GM12892 (cell line): Measurements from ENCODE around the gene SFRP2. TPM values are rescaled to one million over a fixed set of nuclear protein-coding genes. Genes with fewer than 3 reads are reported as not detected.

Experiments used
- DNase-seq: peaks from one replicate; pipeline ENCODE4 v3.0.0; 2011; ENCODE audit not compliant: insufficient read length
- FAIRE-seq: peaks from 2 replicates; lab custom pipeline; 2011; peaks lifted over from hg19 to GRCh38; lab: Jason Lieb, UNC
- POLR2A ChIP-seq: IDR thresholded peaks from 2 replicates; pipeline ENCODE4 v1.6.1; 2011; ENCODE audit warnings: low read depth, low read length, control low read depth
- POLR2AphosphoS5 ChIP-seq: IDR thresholded peaks from 2 replicates; pipeline ENCODE4 v1.6.1; 2011; ENCODE audit warnings: low read depth, low read length, control low read depth
- TAF1 ChIP-seq: IDR thresholded peaks from 2 replicates; pipeline ENCODE4 v1.6.1; 2011; ENCODE audit warnings: low read depth, mild to moderate bottlenecking, control low read depth, low read length, borderline replicate concordance
- polyA plus RNA-seq: library from polyadenylated mRNA; unstranded; fragments of >200 nt; gene quantifications from one replicate; pipeline ENCODE4 v1.2.1, GENCODE V29; 2012; ENCODE audit warnings: missing spikeins, inconsistent platforms; ENCODE audit not compliant: missing spikeins

Gene SFRP2, protein sequence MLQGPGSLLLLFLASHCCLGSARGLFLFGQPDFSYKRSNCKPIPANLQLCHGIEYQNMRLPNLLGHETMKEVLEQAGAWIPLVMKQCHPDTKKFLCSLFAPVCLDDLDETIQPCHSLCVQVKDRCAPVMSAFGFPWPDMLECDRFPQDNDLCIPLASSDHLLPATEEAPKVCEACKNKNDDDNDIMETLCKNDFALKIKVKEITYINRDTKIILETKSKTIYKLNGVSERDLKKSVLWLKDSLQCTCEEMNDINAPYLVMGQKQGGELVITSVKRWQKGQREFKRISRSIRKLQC
- polyA plus RNA-seq = not detected

- TF ChIP-seq TAF1 (no peak), POLR2AphosphoS5 (no peak), POLR2A (no peak)
- no peak for FAIRE-seq
- DNase-seq = no peak
These were observed at the start of gene SFRP2 for GRCh38 chr4:153788413-153789276. TSS of gene SFRP2 (minus strand) at chr4:153789083. CDS start at chr4:153788835, 248 bp downstream.

DNA sequence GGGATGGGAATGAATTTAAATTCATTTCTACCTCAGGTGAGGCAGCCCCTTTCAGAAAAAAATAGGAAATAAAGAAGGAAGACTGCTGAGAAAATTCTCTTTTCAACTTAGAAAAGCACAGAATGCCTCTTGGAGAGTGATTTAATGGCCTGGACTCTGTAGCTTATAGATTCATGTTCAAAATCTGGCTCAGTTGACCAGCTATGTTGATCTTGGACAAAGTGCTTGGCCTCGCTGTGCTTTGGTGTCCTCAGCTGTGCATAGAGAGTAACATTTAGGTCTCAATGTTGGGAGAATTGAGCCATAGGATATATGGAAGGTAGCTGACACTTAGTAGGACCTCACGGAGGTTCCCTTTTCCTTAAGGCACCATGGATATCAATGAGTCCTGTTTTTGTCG, 49.7 kb upstream of the SFRP2 start:
- FAIRE-seq (no peak), DNase-seq (no peak)
- no peak for TF ChIP-seq TAF1
- TF ChIP-seq POLR2AphosphoS5 = no peak
- TF ChIP-seq POLR2A = no peak

DNA sequence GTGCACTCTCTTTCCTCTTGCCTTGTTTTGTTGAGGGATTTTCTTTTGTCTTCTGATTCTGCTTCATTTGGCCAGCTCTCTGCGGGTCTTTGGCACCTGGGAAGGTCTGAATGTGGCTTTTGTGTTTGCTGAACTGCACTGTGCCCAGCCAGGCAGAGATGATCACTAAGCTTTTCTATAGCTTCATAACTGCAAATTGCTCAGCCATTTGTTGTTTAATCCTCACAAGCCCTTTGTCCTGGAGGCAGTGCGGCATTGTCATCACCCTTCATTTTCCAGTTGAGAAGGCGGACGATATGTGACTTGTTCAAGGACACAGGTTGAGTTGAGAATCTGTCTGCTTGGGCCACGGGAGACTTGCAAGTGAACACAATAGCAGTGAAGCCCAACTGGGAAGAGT, 46.0 kb upstream of the SFRP2 start:
- DNase-seq (no peak), FAIRE-seq (no peak)
- TF ChIP-seq POLR2AphosphoS5 (no peak), POLR2A (no peak), TAF1 (no peak)

- no peak for TF ChIP-seq TAF1
- no peak for TF ChIP-seq POLR2A
- no peak for TF ChIP-seq POLR2AphosphoS5
- FAIRE-seq = peak; percentile 48
- DNase-seq = no peak
These were observed 43.9 kb upstream of the SFRP2 start for GRCh38 chr4:153832720-153833287.

DNA sequence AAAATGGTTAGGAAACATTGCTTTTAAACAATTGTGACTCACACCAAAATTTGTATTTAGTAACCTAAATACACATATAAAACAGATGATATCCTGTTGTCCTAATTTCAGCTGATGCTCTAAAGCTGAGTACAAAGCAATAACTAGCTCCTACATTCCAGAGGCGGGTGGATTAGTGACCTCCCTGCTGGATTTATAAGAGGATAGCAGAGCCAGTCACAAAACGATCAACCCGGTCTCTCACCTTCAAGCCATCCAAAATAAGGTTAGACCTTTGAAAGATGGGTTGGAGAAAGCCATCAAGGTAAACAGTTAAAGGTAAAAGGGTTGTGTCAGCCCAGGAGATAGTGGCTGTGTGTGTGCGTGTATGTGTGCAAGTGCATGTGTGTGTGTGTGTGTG, 43.2 kb upstream of the SFRP2 start:
- no peak for DNase-seq
- no peak for TF ChIP-seq POLR2AphosphoS5
- TF ChIP-seq TAF1 = no peak
- TF ChIP-seq POLR2A = no peak
- FAIRE-seq = no peak

GRCh38 chr4:153831245-153831644, 42.4 kb upstream of the SFRP2 start:
- FAIRE-seq (no peak), DNase-seq (no peak)
- TF ChIP-seq POLR2AphosphoS5 = no peak
- no peak for TF ChIP-seq POLR2A
- no peak for TF ChIP-seq TAF1

- no peak for FAIRE-seq
- TF ChIP-seq POLR2AphosphoS5 = no peak
- no peak for TF ChIP-seq POLR2A
- no peak for TF ChIP-seq TAF1
- no peak for DNase-seq
These were observed 36.8 kb upstream of the SFRP2 start for GRCh38 chr4:153825691-153826090.

DNA sequence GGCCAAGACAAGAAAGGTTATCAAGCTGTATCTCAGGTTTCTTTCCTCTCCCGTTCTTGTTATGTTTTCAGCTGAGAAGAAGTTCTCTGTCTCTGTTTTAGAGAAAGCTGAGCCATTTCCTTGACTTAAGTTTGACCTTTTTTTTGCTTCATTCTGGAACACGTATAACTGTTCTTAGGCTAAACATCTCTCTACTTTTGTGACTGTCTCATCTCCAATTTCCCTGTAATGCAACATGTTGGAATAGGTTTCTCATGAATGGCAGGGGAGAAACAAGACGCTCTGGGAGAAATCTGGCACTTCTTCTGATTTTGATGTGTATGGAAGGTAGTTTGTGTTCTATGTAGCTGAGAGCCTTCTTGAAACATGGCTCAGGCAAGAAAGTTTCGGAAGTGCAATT, 36.2 kb upstream of the SFRP2 start:
- no peak for TF ChIP-seq TAF1
- TF ChIP-seq POLR2A = no peak
- no peak for TF ChIP-seq POLR2AphosphoS5
- no peak for DNase-seq
- FAIRE-seq = no peak

DNA sequence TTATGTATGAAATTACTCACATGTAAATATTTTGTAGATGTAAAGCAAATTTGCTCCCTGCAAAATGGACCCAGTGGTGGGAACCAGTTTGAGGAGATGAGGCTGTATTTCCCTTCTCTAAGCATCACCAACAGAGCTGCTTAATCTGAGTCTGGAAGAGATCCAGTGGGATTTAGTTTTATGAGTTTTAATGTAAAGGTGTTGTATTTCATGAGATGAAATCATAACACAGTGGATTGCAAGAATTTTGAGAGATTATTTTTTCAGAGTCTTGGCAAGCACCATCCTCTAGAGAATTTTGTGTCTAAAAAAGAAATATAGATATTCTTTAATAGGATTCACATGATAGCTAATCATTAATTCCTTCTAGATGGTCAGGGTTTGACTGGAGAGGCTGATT, 35.6 kb upstream of the SFRP2 start:
- DNase-seq (no peak), FAIRE-seq (no peak)
- TF ChIP-seq POLR2AphosphoS5 (no peak), TAF1 (no peak), POLR2A (no peak)

DNA sequence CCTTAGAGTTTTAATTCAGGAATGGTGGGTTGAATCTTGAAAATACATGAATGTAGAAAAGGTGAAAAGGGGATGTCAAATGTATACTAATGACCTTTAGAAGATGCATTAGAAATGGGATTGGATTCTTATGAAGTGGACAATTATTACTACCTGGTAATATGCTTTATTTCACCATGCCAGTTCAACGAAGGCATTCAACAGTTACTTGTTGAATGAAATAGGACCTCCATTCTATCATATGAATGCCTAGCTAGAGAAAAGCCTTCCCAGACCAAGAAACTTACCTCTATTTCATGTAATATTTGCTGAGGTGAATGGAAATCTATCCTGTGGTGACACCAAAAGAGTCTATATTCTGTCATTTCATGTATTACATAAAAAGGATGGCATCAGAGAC, 34.6 kb upstream of the SFRP2 start:
- DNase-seq (no peak), FAIRE-seq (no peak)
- TF ChIP-seq POLR2A (no peak), POLR2AphosphoS5 (no peak), TAF1 (no peak)

DNA sequence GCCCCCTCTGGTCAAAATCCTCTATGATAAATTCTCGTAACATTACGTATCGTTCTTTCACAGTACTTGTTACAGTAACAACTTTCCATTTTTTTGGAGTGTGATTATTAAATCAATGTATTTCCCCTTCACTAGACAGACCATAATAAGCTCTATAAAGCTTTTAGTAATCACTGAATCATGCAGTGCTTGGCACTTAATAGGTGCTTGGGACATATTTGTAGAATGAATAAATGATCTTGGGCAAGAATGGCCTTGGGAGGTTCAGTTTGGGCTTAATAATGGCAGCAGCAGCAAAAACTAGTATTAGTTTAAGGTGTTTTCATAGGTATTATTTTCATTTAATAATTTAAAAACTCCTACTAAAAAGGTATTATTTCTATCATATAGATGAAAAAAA, 33.4 kb upstream of the SFRP2 start:
- no peak for FAIRE-seq
- TF ChIP-seq POLR2A = no peak
- no peak for TF ChIP-seq TAF1
- TF ChIP-seq POLR2AphosphoS5 = no peak

GRCh38 chr4:153817466-153817865, 28.6 kb upstream of the SFRP2 start:
- FAIRE-seq (no peak), DNase-seq (no peak)
- no peak for TF ChIP-seq POLR2A
- no peak for TF ChIP-seq TAF1
- no peak for TF ChIP-seq POLR2AphosphoS5

More for the DNA sequence above, 33.4 kb upstream of the SFRP2 start:
- no peak for DNase-seq
